ENCODE data around the gene SART1.
A peak's percentile ranks its signal among the peaks of the same experiment; 100 is the strongest.

The SART1 gene

DNA sequence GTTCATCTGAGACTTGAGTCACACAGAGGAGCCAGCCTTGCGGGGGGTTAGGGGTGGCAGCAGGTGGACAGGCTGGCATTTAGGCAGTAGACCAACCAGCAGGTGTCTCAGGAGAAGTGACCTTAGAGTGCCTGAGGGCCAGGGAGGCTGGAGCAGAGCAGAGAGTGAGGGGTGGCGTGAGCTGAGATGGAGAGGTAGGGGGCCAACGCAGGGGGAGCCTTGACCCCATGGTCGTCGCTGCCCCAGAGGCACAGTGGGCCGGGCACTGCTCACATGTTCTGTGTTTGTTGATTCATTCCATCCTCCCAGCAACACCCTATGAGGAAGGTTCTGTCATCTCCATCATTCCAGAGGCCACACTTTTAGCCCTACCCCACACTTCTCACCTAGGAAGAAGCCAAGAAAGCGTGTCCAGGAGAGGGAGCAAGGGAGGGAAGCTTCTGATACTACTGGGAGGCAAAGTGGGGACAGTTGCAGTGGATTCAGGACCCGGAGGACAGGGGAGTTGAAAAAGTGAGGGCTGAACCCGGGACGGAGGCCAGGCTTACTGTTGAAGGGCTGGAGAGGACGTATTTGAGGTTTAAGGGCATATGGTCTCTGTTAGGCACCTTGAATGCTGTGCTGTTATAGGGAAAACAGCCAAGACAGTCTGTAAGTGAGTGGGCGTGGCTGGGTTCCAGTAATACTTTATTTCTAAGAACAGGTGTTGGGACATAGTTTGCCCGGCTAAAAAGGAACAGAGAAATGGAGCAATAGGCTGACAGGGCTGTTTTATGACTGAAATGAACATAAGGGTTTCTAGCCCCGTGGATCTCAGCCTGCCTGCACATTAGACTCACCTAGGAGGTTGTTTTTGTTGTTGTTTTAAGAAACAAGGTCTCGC is 7.3 kb downstream of the SART1 start:
- DNase-seq = no peak

DNA sequence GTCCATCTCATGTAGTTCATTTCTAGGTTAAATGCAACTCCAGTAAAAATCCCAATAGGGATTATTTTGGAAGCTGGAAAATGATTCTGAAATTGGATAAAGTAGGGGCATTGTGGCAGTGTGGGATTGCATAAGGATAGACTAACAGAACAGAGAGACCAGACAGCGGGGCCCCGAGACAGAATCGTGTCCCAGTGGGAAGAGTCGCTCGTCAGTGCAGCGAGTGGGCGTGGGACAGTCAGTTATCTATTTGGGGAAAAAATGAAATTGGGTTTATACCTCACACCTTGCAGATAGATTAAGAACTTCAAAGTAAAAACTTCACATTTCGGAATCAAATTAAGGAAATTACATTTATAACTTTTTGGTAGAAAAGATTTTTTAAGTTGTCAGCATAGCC is 10.6 kb downstream of the SART1 start:
- DNase-seq = no peak

DNA sequence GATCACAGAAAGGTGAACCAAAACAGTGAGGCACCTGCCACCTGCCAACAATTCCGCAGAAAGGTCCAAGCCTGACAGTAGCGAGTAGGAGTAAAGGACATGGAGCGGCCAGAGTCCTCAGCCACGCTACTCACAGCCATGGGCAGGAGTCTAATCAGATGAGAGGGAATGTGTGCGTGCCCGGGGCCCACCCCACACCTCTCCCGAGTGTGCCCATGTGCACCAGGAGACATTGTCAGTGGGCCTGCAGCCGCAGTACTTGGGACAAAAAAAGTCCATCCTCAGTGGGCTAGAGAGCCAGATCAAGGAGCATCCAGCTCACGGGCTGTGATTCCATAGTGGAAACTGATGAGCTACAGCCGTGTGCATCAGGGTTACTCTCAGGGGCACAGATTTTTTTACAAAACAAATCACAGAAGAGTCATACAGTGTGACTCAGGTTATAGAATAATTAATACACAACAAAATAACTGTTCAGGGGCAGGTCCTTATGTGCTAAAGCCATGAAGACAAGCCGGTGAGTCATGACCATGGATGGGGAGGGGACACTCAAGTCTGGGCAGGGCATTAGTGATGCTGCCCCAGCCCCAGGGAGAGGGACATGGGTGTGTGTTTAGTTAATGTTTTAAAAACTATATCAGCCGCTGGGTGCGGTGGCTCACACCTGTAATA is 12.0 kb downstream of the SART1 start:
- peak; percentile 46 for DNase-seq

DNA sequence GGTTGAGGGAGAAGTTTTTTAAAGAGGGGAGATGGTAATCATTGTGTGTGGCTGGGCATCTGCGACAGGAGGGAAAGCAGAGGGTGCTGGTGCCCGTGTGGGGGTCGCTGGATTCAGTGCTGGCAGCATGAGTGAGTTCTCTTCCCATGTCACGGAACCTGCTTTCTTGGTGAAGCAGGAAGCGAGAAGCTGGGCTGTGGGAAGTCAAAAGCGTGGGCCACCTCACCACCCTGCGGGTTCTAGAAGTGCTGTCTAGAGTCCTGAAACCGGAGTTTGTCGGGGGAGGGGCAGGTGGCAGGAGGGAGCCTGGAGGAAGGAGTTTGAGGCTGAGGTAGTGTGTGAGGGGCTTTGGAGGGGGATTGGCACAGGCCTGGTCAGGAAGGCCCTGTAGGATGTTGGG is 14.2 kb downstream of the SART1 start:
- no peak for DNase-seq

DNA sequence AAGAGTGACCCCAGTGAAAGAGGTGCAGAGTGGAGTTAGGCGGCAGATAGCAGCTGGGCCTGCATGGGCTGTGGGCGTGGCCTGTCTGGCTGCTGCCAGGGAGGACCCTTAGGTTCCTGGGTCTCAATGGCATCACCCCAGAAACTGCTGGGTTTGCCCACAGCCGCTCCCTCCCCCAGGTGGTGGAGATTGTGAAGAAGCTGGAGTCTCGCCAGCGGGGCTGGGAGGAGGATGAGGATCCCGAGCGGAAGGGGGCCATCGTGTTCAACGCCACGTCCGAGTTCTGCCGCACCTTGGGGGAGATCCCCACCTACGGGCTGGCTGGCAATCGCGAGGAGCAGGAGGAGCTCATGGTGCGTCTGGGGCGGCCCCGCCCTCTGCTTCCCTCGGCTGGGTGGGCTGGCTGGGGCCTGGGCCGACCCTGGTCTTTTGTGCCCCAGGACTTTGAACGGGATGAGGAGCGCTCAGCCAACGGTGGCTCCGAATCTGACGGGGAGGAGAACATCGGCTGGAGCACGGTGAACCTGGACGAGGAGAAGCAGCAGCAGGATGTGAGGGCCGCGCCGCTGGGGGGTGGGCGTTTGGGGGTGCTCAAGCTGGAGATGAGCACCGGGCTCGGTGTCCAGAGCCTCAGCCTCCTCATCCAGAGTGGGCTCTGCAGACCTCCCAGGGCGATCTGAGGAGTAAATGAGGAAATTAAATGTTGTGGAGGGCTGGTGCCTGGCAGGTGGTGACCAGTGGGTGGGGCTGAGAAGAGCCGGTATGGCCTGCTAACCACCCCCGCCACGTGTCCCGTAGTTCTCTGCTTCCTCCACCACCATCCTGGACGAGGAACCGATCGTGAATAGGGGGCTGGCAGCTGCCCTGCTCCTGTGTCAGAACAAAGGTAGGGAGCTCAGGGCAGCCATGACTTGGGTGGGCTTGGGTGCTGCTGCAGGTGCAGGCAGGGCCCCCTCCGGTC is 15.0 kb downstream of the SART1 start:
- DNase-seq = no peak

DNA sequence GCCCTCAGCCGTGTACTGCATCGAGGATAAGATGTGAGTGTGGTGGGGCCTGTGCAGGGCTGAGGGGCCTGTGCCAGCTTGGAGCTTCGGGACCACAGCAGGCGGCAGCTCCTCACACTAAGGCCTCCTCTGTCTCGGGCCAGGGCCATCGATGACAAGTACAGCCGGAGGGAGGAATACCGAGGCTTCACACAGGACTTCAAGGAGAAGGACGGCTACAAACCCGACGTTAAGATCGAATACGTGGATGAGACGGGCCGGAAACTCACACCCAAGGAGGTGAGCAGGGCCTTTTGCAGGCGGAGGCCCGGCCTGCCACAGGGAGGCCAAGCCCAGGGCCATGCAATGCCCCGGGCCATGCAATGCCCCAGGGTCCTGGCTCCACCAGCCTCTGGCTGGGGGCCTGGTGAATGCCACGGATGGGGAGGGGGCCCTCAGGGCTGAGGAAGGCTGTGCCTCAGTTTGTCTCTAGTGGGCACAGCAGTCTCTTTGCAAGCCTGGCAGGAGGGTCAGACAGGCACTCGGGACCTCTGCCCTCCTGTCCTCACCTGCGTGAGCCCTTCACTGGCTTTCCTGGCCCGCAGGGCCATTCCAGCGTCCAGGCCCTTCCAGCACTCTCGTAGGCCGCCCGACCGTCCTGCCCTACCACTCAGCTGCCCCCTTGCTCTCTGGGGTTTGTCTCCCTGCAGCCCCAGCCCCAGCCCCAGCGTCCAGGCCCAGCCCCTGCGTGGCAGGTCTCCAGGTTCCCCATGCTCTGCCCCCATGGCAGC is 16.3 kb downstream of the SART1 start:
- DNase-seq = no peak

DNA sequence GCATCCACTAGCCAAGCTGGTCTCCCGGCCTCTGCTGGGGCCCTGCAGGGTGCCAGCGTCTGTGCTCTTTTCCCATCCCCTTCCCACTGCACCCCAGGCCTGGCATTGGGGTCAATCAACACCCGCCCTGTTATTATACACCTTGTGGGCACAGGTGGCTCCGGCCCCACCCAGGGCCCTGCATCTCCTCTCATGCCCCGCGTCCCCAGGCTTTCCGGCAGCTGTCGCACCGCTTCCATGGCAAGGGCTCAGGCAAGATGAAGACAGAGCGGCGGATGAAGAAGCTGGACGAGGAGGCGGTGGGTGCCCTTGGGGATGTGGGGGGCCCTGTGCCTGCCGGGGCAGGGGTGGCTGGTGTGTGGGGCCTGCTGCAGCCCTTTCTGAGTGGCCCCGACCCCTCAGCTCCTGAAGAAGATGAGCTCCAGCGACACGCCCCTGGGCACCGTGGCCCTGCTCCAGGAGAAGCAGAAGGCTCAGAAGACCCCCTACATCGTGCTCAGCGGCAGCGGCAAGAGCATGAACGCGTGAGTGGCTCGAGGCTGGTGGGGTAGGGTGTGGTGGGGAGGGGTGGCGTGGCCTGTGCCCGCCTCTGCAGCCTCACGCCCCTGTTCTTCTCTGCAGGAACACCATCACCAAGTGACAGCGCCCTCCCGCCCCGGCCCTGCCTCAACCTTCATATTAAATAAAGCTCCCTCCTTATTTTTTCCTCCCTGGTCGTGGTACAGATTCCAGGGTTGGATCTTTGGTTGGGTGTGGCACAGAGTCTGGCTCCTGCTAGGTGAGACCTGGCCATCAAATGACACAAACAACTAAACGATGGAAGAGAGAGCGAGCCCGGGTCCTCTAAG is 17.1 kb downstream of the SART1 start:
- no peak for DNase-seq

DNA sequence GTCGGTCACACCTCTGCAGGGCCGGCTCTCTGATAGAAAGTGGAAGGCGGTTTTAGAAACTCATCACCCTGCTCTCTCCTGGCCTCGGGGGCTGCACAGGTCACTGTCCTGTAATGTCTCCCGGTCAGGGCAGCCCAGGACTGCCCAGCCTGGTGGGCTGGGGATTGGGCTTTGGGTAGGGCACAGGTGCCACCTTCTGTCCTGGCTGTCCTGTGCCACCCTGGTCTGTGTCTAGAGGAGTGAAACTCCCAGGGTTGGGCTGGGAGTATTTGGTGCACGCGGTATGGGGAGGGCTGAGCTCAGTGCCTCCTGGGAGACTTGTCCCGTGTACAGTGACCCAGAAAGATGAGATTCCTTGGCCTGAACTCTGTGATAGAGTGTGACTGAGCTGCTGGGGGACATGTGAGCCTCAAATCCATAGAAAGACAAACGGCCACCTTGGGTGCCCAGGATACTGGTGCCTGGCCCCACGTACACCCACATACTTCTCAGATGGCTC is 17.8 kb downstream of the SART1 start:
- no peak for DNase-seq

DNA sequence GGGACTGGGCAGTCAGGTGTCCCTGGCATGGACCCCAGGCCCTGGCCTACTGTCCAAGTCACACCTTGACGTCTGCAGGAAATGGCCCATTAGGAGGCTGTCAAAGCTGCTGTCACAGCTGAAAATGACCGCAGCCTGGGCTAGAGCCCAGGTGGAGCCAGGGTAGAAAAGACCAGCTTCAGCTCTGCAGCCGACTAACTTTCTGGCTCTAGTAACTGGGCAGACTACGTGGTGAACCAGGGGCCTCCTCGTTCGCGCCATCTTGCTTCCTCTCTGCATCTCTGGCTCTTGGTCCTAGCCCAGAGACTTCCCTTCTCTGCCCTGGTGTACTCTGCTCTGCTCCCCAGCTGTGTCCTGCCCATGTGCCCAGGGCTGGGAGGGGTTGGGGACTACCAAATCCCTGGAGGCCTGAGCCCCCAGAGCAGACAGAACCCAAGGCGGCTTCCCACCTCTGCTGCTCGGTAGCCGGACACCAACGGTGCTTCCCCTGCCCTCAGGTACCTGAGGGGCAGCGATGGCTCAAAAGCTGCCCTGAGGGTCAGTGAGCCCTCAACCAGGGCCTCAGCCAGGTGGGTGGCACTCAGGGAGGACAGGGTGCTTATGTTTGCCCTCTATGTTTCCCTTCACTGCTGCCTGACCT is 19.7 kb downstream of the SART1 start:
- DNase-seq = no peak

DNA sequence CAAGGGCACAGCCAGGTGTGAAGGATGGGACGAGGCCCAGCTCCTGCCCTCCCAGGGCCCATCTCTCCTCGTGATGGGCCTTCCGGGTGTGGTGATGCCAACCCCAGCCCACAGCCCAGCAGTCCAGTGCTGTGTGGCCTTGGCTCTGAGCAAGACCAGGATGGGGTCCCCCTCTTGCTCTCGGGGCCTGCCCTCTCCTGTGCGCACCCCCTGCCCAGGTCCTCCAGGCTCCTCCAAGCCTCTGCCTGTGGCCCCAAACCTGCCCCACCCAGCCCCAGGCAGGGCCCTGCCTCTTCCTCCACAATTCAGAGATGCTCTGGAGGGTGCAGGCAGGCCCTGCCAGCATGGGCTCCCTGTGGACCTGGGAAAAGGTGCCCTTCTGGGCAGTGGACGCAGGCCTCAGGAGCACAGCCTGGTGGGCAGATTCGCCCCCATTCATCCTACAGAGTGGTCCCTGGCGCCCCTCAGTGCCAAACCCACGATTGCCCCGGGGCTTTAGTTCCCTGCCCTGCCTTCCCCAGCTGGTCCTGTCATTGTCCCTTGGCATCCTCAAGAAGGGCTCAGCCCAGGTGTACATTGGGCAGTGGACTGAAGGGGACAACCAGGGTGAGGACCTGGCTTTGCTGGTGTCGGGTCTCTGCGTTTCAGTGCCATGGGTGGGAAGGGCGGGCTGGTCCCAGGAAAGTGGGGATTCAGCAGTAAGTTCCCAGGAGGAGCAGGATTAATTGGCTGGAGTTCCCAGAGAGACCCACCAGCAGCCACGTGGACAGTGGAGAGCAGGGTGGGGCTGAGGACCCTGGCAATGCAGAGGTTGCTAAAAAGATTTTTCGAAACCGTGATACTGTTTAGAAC is 20.7 kb downstream of the SART1 start:
- no peak for DNase-seq

DNA sequence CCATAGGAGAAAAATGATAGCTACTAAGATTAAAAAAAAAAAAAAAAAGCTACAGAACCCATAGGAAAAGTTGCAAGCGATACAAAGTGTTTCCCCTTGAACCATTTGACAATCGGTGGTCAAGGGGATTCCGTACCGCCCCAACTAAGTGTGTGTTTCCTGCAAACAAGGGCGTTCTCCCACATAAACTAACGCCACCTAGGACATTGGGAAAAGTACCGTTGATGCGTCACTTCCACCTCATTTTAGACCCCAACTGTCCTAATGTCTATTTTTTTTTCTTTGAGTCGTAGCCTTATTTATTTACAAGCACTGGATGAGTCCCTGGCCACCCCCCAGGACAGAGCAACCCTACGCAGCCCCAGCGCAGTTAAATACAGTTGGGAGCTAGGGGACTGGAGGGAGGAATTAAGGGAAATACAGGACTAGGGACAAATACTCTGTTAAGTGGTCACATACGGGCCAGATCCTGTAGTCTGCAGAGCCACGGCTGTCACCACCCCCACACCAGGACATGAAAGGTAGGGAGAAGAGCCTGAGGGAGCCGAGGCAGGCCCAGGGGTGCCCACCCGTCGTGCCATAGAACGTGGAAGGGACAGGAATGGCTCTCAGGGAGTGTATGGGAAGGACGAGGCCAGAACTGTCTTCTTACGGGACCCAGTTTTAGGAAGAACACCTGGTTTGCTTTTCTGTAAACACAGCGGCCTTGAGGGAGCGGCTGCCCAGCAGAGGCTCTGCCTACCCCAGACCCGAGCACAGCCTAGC is 21.5 kb downstream of the SART1 start:
- no peak for DNase-seq

DNA sequence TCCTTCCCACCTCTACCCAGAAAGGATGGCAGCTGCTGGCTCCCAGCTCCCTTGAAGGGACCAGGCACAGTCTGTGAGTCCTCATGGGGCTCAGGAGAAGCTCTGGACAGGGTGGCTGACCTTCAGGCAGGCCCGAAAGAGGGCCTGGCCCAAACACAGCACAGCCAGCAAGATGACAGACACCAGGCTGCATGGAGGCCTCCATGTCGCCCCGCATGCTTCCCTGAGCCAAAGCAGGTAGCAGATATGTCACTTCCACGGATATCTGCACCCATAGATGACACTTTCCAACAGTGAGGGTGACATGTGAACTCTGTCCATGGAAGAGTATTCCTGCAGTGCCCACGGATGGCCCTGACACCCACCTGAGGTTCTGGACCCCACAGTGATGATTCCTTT is 22.1 kb downstream of the SART1 start:
- no peak for DNase-seq

DNA sequence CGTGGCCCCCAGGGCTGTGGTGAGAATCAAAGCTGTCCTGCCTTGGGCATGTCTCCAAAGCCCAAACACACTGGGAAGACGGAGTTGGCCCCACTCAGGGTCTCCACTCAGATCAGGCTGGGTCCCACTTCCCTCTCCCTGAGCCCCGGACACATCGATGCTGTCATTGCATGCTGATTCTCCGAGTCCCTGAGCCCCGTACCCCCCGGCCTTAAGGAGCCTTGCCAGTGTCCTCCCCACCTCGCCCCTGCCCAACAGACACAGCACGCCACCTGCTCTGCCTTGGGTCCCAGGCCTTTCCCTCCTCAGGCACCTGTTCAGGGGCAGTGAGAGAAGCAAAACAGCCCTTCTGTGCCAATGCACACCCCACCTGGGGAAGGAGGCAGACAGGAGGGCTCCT is 25.8 kb downstream of the SART1 start:
- DNase-seq = no peak

DNA sequence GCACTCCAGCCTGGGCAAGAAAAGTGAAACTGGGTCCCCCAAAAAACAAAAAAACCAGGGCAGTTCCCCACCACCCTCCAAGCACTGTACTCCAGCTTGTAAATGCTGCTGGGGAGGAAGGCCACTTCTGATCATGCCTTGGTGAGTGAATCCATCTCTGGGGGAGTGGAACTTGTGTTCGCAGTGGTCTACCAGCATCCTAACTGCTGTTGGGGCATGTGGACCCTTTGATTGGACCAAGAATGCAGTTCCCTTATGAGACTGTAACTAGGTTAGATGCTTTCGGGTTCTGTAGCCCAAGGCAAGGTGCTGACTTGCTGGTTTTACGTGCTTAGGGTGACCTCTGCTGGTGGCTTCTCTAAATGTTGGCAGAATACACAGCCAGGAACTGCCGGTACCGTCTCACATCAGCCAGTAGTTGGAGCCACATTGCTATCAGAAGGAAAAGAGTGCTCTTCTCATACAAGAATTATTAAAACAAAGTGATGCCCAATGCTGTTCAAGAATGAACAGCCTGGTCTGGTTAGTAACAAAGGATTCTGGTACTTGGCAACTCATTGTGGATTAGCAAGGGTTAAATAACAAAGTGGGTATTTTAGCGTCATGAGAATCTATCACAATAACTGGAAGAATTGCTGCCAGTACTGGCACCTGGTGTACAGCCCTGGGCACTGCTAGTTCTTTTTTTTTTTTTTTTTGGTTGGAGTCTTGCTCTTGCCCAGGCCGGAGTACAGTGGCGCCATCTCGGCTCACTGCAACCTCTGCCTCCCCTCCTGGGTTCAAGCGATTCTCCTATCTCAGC is 27.5 kb downstream of the SART1 start:
- peak; percentile 91 for DNase-seq

DNA sequence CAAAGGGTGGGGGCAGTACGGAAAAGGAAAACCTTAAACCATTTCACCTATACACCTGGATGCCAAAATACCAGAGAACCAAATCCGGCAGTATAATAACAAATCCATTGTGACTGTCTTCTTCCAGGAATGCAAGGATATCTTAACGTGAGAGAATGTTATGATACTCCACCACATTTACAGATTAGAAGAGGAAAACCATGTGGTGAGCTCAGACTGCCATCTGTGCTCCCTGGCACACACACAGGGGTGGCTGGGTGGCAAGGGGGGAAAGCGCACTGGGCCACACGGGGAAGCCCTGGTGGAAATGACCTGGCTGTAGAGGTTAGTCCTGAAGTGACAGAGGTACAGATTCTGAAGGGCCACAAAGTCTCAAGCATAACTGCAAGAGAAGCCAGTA is 30.5 kb downstream of the SART1 start:
- no peak for DNase-seq

DNA sequence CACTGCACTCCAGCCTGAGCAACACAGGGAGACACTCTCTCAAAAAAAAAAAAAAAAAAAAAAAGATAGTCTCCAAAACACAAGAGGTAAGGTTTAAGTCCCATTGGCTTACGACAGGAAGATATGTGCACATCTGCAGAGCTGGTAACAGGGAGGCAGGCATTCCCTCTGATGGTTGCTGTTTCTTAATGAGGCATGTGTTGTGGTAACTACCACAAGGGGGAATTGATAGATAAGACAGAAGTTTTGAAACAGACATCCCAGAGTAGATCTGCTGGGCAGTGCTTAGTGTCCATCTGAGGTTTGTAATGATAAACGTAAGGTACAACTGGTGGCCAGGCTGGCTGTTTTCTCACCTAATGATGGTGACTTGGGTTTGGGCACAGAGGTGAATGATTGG is 35.8 kb downstream of the SART1 start:
- DNase-seq = no peak

DNA sequence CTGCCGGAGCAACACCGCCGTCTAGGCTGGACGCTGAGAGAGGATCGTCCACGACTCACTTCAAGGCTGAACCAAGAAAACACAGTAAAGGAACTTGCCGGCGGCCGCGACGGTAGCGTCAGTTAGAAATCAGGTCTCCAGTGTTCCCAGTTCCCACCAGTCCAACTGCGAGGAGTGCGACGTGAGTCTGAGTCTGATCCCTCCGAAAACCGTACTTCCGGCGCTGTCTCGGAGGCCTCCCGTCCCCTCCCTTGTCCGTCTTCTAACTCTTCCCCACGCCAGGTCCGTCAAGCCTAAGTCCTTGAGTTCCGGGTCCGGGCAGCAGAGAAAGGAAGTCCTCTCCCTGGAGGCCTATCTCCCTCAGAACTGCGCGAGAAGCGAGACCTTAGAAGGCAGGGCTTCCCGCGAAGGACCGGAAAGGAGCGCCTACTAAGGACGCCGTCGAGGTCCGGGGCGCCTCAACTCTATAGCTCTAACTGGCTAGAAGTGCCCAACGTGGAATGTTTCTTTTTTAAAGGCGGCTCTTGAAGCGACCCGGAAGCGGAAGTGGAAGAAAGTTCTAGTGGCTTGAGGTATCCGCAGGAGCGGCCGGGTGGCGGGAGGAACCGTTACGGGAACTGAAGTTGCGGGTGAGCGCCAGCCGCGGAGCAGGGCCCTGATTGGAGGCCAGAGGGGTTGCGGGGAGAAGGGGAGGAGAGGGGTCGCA is 40.6 kb downstream of the SART1 start, which contains the start of the genes BANF1 and EIF1AD:
Gene BANF1 (plus strand): TSS at position 562 of the 706 bp plus-strand sequence. CDS start 748 bp downstream, outside the sequence.
Gene EIF1AD (minus strand): TSS at position 216 of the 706 bp plus-strand sequence. CDS start 1,768 bp downstream, outside the sequence.
- peak; percentile 96 for DNase-seq
